Measurements from ENCODE around the gene CDC42. TPM values are rescaled to one million over a fixed set of nuclear protein-coding genes. Genes with fewer than 3 reads are reported as not detected.

Gene CDC42
- total RNA-seq, 1 experiment from 2014 or later = 171 TPM

GRCh38 chr1:22122273-22123070 lies 70.0 kb downstream of the CDC42 start (continued):
- no peak for TF ChIP-seq ZBTB21 (CRISPR knock-in tag; IDR thresholded peaks at IDR 0.05; ENCODE audit: borderline replicate concordance)

GRCh38 chr1:22123071-22123390 lies 70.5 kb downstream of the CDC42 start:
- peaks cover 21% of the 10 kb centered on the region for H3K4me1 Mint-ChIP-seq
- no peaks in the 10 kb centered on the region for H3K9me3 Mint-ChIP-seq
- DNase-seq (ENCODE audit: low spot score) (no peak), ATAC-seq (no peak)
- H3K4me3 Mint-ChIP-seq = no peak overlapping the region
- ChIA-PET CTCF (interaction anchor here (1.5 to 3.3 kb wide), 2 partner anchors 17 to 21 kb away, joined by 3 to 16 read pairs; no protein-coding TSS in a partner anchor), POLR2A (interaction anchor here (0.5 kb wide), 1 partner anchor 23 kb away, joined by 3 read pairs; no protein-coding TSS in a partner anchor)
- TF ChIP-seq ATF1 (CRISPR knock-in tag; IDR thresholded peaks at IDR 0.05) (no peak), SMAD3 (CRISPR knock-in tag; IDR thresholded peaks at IDR 0.05; ENCODE audit: borderline replicate concordance) (no peak), ZNF532 (CRISPR knock-in tag; IDR thresholded peaks at IDR 0.05; ENCODE audit: borderline replicate concordance) (no peak), HMGXB4 (CRISPR knock-in tag; IDR thresholded peaks at IDR 0.05) (no peak), ARID4B (CRISPR knock-in tag; IDR thresholded peaks at IDR 0.05; ENCODE audit: borderline replicate concordance) (no peak), CBFB (CRISPR knock-in tag; IDR thresholded peaks at IDR 0.05; ENCODE audit: low read depth) (no peak), NR1H2 (CRISPR knock-in tag; IDR thresholded peaks at IDR 0.05) (no peak)
- no peaks in the 10 kb centered on the region for H3K36me3 Mint-ChIP-seq
- peak overlapping the region; percentile 57; the same call in 1 of the 2 replicates for H3K27ac Mint-ChIP-seq
- no peaks in the 10 kb centered on the region for H3K27me3 Mint-ChIP-seq (ENCODE audit: low read depth)

GRCh38 chr1:22123901-22124404 lies 71.4 kb downstream of the CDC42 start:
- no peak for DNase-seq (ENCODE audit: low spot score)
- no peak for ATAC-seq
- Mint-ChIP-seq H3K4me3 (no peak overlapping the region), H3K4me1 (peaks cover 21% of the 10 kb centered on the region), H3K9me3 (no peaks in the 10 kb centered on the region), H3K27ac (no peak overlapping the region; the same call in 1 of the 2 replicates), H3K36me3 (no peaks in the 10 kb centered on the region), H3K27me3 (ENCODE audit: low read depth) (no peaks in the 10 kb centered on the region)
- ChIA-PET CTCF (interaction anchor here (0.6 to 1.6 kb wide), 6 partner anchors 13 to 293 kb away, joined by 3 to 4 read pairs (median 3); no protein-coding TSS in a partner anchor), POLR2A (no interaction called here)
- TF ChIP-seq SMAD3 (CRISPR knock-in tag; IDR thresholded peaks at IDR 0.05; ENCODE audit: borderline replicate concordance) = no peak
- no peak for TF ChIP-seq NFATC4 (CRISPR knock-in tag; IDR thresholded peaks at IDR 0.05)
- no peak for TF ChIP-seq TEAD1 (CRISPR knock-in tag; IDR thresholded peaks at IDR 0.05)
- no peak for TF ChIP-seq PRRX2 (CRISPR knock-in tag; IDR thresholded peaks at IDR 0.05)
